IMR-90 (cell line): ENCODE measurements around the gene SRSF10. TPM values are rescaled to one million over a fixed set of nuclear protein-coding genes. Genes with fewer than 3 reads are reported as not detected.

Source experiments
- ATAC-seq: fragments of 200-7000 bp; cut with Tn5 transposase; 2 replicates; pipeline ENCODE4 v1.9.1; 2020; ENCODE audit warnings: low read depth, mild to moderate bottlenecking, moderate library complexity
- BruUV-seq: library from RNA; stranded (reverse); fragments of 400-500 nt; replicated peaks from 2 replicates; lab custom pipeline; 2021; lab: Mats Ljungman, UMichigan
- CTCF ChIA-PET: fragments of 300-600 bp; formaldehyde crosslinking; extraction: SDS; loops from one replicate; lab custom pipeline; 2021; ENCODE audit warnings: antibody characterized with exemption; lab: Yijun Ruan, JAX
- POLR2A ChIA-PET: fragments of 300-600 bp; sonication (Branson Sonifier 250); formaldehyde crosslinking; loops from one replicate; lab custom pipeline; 2022; ENCODE audit warnings: antibody characterized with exemption; ENCODE audit not compliant: unreplicated experiment; lab: Charles Lee
- DNase-seq: peaks from one replicate; pipeline ENCODE4 v3.0.0; 2013
- H2AFZ ChIP-seq: replicated peaks from 2 replicates; pipeline ENCODE3; 2013; ENCODE audit warnings: low read length, mild to moderate bottlenecking; ENCODE audit not compliant: poor library complexity
- H2AK5ac ChIP-seq: 2 replicates; pipeline ENCODE4 v1.6.1; 2013; ENCODE audit warnings: low read depth, low read length, inconsistent platforms
- H2AK9ac ChIP-seq: replicated peaks from 2 replicates; pipeline ENCODE3; 2013; ENCODE audit warnings: mild to moderate bottlenecking, low read depth, low read length, moderate library complexity; ENCODE audit not compliant: poor library complexity
- H2BK120ac ChIP-seq: 2 replicates; pipeline ENCODE4 v1.6.1; 2013; ENCODE audit warnings: low read depth, low read length, inconsistent platforms
- H2BK15ac ChIP-seq: 3 replicates; pipeline ENCODE4 v1.6.1; 2013; ENCODE audit warnings: low read depth, low read length, inconsistent platforms
- H2BK20ac ChIP-seq: 2 replicates; pipeline ENCODE4 v1.6.1; 2013; ENCODE audit warnings: low read depth, mild to moderate bottlenecking, inconsistent platforms, low read length, moderate library complexity
- H2BK5ac ChIP-seq: 2 replicates; pipeline ENCODE4 v1.6.1; 2013; ENCODE audit warnings: mild to moderate bottlenecking, low read depth, low read length, inconsistent platforms; ENCODE audit not compliant: poor library complexity, severe bottlenecking
- H3K14ac ChIP-seq: replicated peaks from 2 replicates; pipeline ENCODE4 v1.6.1; 2013; ENCODE audit warnings: low read depth, low read length, inconsistent platforms
- H3K18ac ChIP-seq: 2 replicates; pipeline ENCODE4 v1.6.1; 2013; ENCODE audit warnings: low read depth, low read length, control low read depth
- H3K23ac ChIP-seq: 2 replicates; pipeline ENCODE4 v1.6.1; 2013; ENCODE audit warnings: low read depth, low read length, inconsistent platforms
- H3K27ac ChIP-seq: 2 replicates; pipeline ENCODE4 v1.5.1; 2013; ENCODE audit warnings: mild to moderate bottlenecking, control low read depth, low read length; ENCODE audit not compliant: insufficient read depth
- H3K27me3 ChIP-seq: 2 replicates; pipeline ENCODE4 v1.6.1; 2013; ENCODE audit warnings: low read length; ENCODE audit not compliant: control insufficient read depth, insufficient read depth
- H3K36me3 ChIP-seq: 2 replicates; pipeline ENCODE4 v1.6.1; 2013; ENCODE audit warnings: low read length, mixed read lengths; ENCODE audit not compliant: control insufficient read depth, insufficient read depth
- H3K4ac ChIP-seq: 2 replicates; pipeline ENCODE4 v1.6.1; 2013; ENCODE audit warnings: low read depth, low read length, inconsistent platforms
- H3K4me1 ChIP-seq: 2 replicates; pipeline ENCODE4 v1.6.1; 2013; ENCODE audit warnings: low read length, mixed read lengths; ENCODE audit not compliant: control insufficient read depth, insufficient read depth
- H3K4me2 ChIP-seq: 2 replicates; pipeline ENCODE4 v1.6.1; 2013; ENCODE audit warnings: low read depth, mild to moderate bottlenecking, control low read depth, low read length, moderate library complexity
- H3K4me3 ChIP-seq: 2 replicates; pipeline ENCODE4 v1.5.1; 2013; ENCODE audit warnings: low read depth, mild to moderate bottlenecking, control low read depth, low read length, moderate library complexity; ENCODE audit not compliant: insufficient read depth
- H3K56ac ChIP-seq: 2 replicates; pipeline ENCODE4 v1.6.1; 2013; ENCODE audit warnings: low read length, inconsistent platforms; ENCODE audit not compliant: insufficient read depth; ENCODE audit errors: extremely low read depth
- H3K79me1 ChIP-seq, 2 experiments: 2 replicates each; pipeline ENCODE4 v1.6.1; 2013; ENCODE audit warnings: low read length in 2 of 2, inconsistent platforms in 1 of 2, low read depth in 1 of 2
- H3K9ac ChIP-seq: 2 replicates; pipeline ENCODE4 v1.6.1; 2013; ENCODE audit warnings: low read depth, low read length, control low read depth
- H3K9me1 ChIP-seq: 2 replicates; pipeline ENCODE4 v1.6.1; 2013; ENCODE audit warnings: low read length, inconsistent platforms; ENCODE audit not compliant: insufficient read depth
- H3K9me3 ChIP-seq: 2 replicates; pipeline ENCODE4 v1.6.1; 2013; ENCODE audit warnings: low read length; ENCODE audit not compliant: control insufficient read depth, insufficient read depth
- H4K20me1 ChIP-seq: 2 replicates; pipeline ENCODE4 v1.6.1; 2013; ENCODE audit warnings: low read length, inconsistent platforms; ENCODE audit not compliant: insufficient read depth
- H4K5ac ChIP-seq: 2 replicates; pipeline ENCODE4 v1.6.1; 2013; ENCODE audit warnings: mild to moderate bottlenecking, low read depth, low read length, control low read depth
- H4K8ac ChIP-seq, 2 experiments: 2 replicates each; pipeline ENCODE4 v1.6.1; 2013; ENCODE audit warnings: low read depth in 2 of 2, low read length in 2 of 2, control low read depth in 1 of 2, inconsistent platforms in 1 of 2
- H4K91ac ChIP-seq: 2 replicates; pipeline ENCODE4 v1.6.1; 2013; ENCODE audit warnings: low read depth, low read length, inconsistent platforms; ENCODE audit not compliant: insufficient read depth
- BHLHE40 ChIP-seq: fragments of 150-350 bp; IDR thresholded peaks from 2 replicates; pipeline ENCODE4 v1.6.1; 2016; ENCODE audit warnings: mild to moderate bottlenecking, low read depth, low read length
- CEBPB ChIP-seq: IDR thresholded peaks from 2 replicates; pipeline ENCODE4 v1.6.1; 2012; ENCODE audit warnings: low read depth, low read length, improper control_type of control experiment
- CHD1 ChIP-seq: IDR thresholded peaks from 2 replicates; pipeline ENCODE4 v1.6.1; 2012; ENCODE audit warnings: low read depth, low read length, improper control_type of control experiment
- MAFK ChIP-seq: IDR thresholded peaks from 2 replicates; pipeline ENCODE4 v1.6.1; 2012; ENCODE audit warnings: low read depth, low read length, improper control_type of control experiment
- MXI1 ChIP-seq: IDR thresholded peaks from 2 replicates; pipeline ENCODE4 v1.6.1; 2012; ENCODE audit warnings: low read depth, mild to moderate bottlenecking, low read length, moderate library complexity, borderline replicate concordance
- POLR2A ChIP-seq: IDR thresholded peaks from 2 replicates; pipeline ENCODE4 v1.6.1; 2012; ENCODE audit warnings: mild to moderate bottlenecking, low read depth, low read length
- RAD21 ChIP-seq: IDR thresholded peaks from 2 replicates; pipeline ENCODE4 v1.6.1; 2012; ENCODE audit warnings: low read length, improper control_type of control experiment
- RCOR1 ChIP-seq: IDR thresholded peaks from 2 replicates; pipeline ENCODE4 v1.6.1; 2012; ENCODE audit warnings: mild to moderate bottlenecking, low read length, improper control_type of control experiment; ENCODE audit not compliant: insufficient replicate concordance
- RFX5 ChIP-seq: IDR thresholded peaks from 2 replicates; pipeline ENCODE4 v1.8.0; 2012; ENCODE audit warnings: low read depth, mild to moderate bottlenecking, low read length, moderate library complexity
- SMC3 ChIP-seq: fragments of 150-350 bp; IDR thresholded peaks from 2 replicates; pipeline ENCODE4 v1.6.1; 2016; ENCODE audit warnings: low read depth, mild to moderate bottlenecking, antibody characterized with exemption, low read length, moderate library complexity
- USF2 ChIP-seq: fragments of 150-350 bp; IDR thresholded peaks from 2 replicates; pipeline ENCODE4 v1.6.1; 2017; ENCODE audit warnings: mild to moderate bottlenecking, antibody characterized with exemption, low read length, low read depth
- WGBS, 2 experiments: methylation state at CpG; one replicate each; pipeline versions ENCODE4 v1.1.5 to v1.1.7; 2013; ENCODE audit warnings: missing lambda C conversion rate in 2 of 2; ENCODE audit not compliant: insufficient read length in 1 of 2; ENCODE audit errors: extremely low coverage in 2 of 2; 5-methylcytosine and 5-hydroxymethylcytosine counted together
- dilution Hi-C: fragments of 300-500 bp; cut with HindIII; formaldehyde crosslinking; loops from one replicate; pipeline ENCODE4 v1.14.3; 2018; ENCODE audit warnings: low sequenced_read_pairs; ENCODE audit not compliant: unreplicated experiment
- in situ Hi-C: fragments of 300-500 bp; cut with MboI; formaldehyde crosslinking; loops from 3 replicates; pipeline ENCODE4 v1.14.3; 2019; ENCODE audit warnings: low sequenced_read_pairs, inconsistent platforms, mixed read lengths
- intact Hi-C: fragments of 100-400 bp; cut with micrococcal nuclease; formaldehyde crosslinking; loops from 2 replicates; pipeline ENCODE4 v1.10.0; 2022
- polyA plus RNA-seq, 3 experiments: library from polyadenylated mRNA; depleted of rRNA; stranded (reverse); fragments of >200 nt; gene quantifications; 2 replicates each; pipeline ENCODE4 v1.2.3, GENCODE V29; 2012; ENCODE audit warnings: low replicate concordance in 1 of 3
- total RNA-seq: library from RNA; depleted of rRNA; stranded (reverse); fragments of >200 nt; gene quantifications from 2 replicates; pipeline ENCODE4 v1.2.3, GENCODE V29; 2012

SRSF10 gene
- total and polyA plus RNA-seq, 2 of the 4 experiments (the other 2 are of a cell fraction), result 90.1 to 110 TPM

- Histone ChIP-seq H2AK5ac (peak overlapping the region; percentile 90), H2BK20ac (peak overlapping the region; percentile 81), H2AFZ (peak overlapping the region; percentile 72), H3K36me3 (no peaks in the 10 kb centered on the region), H3K4me1 (peaks cover 26% of the 10 kb centered on the region), H2AK9ac (peak overlapping the region; percentile 69), H3K18ac (no peak overlapping the region), H2BK5ac (peak overlapping the region; percentile 71), H3K27me3 (no peaks in the 10 kb centered on the region), H2BK120ac (peak overlapping the region; percentile 81), H3K56ac (no peak overlapping the region), H3K14ac (peak overlapping the region; percentile 61), H4K91ac (peak overlapping the region; percentile 53), H3K9me1 (peaks cover 27% of the 10 kb centered on the region), H3K27ac (no peak overlapping the region), H4K5ac (no peak overlapping the region), H3K9ac (no peak overlapping the region), H4K20me1 (no peaks in the 10 kb centered on the region), H3K4me3 (no peak overlapping the region), H3K23ac (peak overlapping the region; percentile 71), H3K9me3 (no peaks in the 10 kb centered on the region), H3K4me2 (no peak overlapping the region), H3K4ac (peak overlapping the region; percentile 83), H2BK15ac (peak overlapping the region; percentile 93; the same call in 2 of the 3 replicates), H3K79me1 (peaks cover 0 to 11% of the 10 kb centered on the region in 2 experiments; a peak in 1 of 4 replicates), H4K8ac (peak overlapping the region in 1 of 2 experiments; percentile 50; a peak in 1 of 4 replicates)
- ChIA-PET POLR2A (interaction anchor here (0.5 kb wide), 1 partner anchor 307 kb away, joined by 4 read pairs; no protein-coding TSS in a partner anchor), CTCF (no interaction called here)
- no peak for TF ChIP-seq RCOR1
- TF ChIP-seq USF2, result no peak
- TF ChIP-seq MAFK, result no peak
- TF ChIP-seq SMC3, result no peak
- TF ChIP-seq BHLHE40, result no peak
- TF ChIP-seq CEBPB, result no peak
- TF ChIP-seq MXI1, result no peak
- no peak for TF ChIP-seq POLR2A
- no peak for TF ChIP-seq RFX5
- TF ChIP-seq RAD21, result no peak
- no peak for TF ChIP-seq CHD1
- in situ Hi-C loops, result loop anchor here (5.0 kb wide), 1 partner anchor 44 kb away; no protein-coding TSS in a partner anchor
- dilution Hi-C loops, result no loop called here
- no TSS peak for BruUV-seq
- ATAC-seq, result no peak
- intact Hi-C loops, result no loop called here
- WGBS, 2 experiments, result no CpG with 5 or more reads among the region's 7 CpGs
- DNase-seq, result no peak
These were observed 41.5 kb upstream of the SRSF10 start for GRCh38 chr1:24021403-24022266.
